Activated naive CD4-positive, alpha-beta T cell treated with anti-CD3 and anti-CD28 coated beads, Interleukin-2, amount 10 ng/mL, durations not matched to agents 7 days and 5 days (primary cell): ENCODE results near the gene NOSTRIN.
"Not testable (repeated sequence)": the region's sequence is repeated elsewhere in the genome, so short reads cannot be mapped to it uniquely, and the experiment has no call there.

Source experiments
- CTCF ChIA-PET: fragments of 350-600 bp; sonication (Branson Sonifier 250); formaldehyde crosslinking; loops from one replicate; lab custom pipeline; 2021; ENCODE audit warnings: antibody characterized with exemption; lab: Charles Lee
- DNase-seq: peaks from one replicate; pipeline ENCODE4 v3.0.0-alpha.2; 2020
- H3K27ac Mint-ChIP-seq: one replicate; pipeline ENCODE4 v1.8.0; 2021; ENCODE audit warnings: mild to moderate bottlenecking, moderate library complexity, mixed read lengths
- H3K27me3 Mint-ChIP-seq: one replicate; pipeline ENCODE4 v1.8.0; 2021; ENCODE audit warnings: mild to moderate bottlenecking, mixed read lengths
- H3K36me3 Mint-ChIP-seq: one replicate; pipeline ENCODE4 v1.8.0; 2021; ENCODE audit warnings: mixed read lengths
- H3K4me1 Mint-ChIP-seq: one replicate; pipeline ENCODE4 v1.8.0; 2021; ENCODE audit warnings: mixed read lengths
- H3K4me3 Mint-ChIP-seq: one replicate; pipeline ENCODE4 v1.8.0; 2021; ENCODE audit warnings: mild to moderate bottlenecking, moderate library complexity, mixed read lengths
- H3K9me3 Mint-ChIP-seq: one replicate; pipeline ENCODE4 v1.8.0; 2021; ENCODE audit warnings: mixed read lengths

The NOSTRIN gene

GRCh38 chr2:168780669-168781071 lies 21.8 kb upstream of the NOSTRIN start:
- H3K9me3 Mint-ChIP-seq = peaks cover 2% of the 10 kb centered on the region

GRCh38 chr2:168781191-168781817 lies 21.1 kb upstream of the NOSTRIN start:
- no peak overlapping the region for H3K27ac Mint-ChIP-seq
- CTCF ChIA-PET = no interaction called here
- no peaks in the 10 kb centered on the region for H3K4me1 Mint-ChIP-seq
- no peaks in the 10 kb centered on the region for H3K27me3 Mint-ChIP-seq
- no peak for DNase-seq
- H3K9me3 Mint-ChIP-seq = no peaks in the 10 kb centered on the region
- H3K4me3 Mint-ChIP-seq = no peak overlapping the region
- H3K36me3 Mint-ChIP-seq = no peaks in the 10 kb centered on the region

More at GRCh38 chr2:168780669-168781071, 21.8 kb upstream of the NOSTRIN start:
- H3K27me3 Mint-ChIP-seq = no peaks in the 10 kb centered on the region
- no peaks in the 10 kb centered on the region for H3K4me1 Mint-ChIP-seq
- no peak for DNase-seq
- peaks cover 1% of the 10 kb centered on the region for H3K36me3 Mint-ChIP-seq
- no peak overlapping the region for H3K4me3 Mint-ChIP-seq
- CTCF ChIA-PET = no interaction called here
- H3K27ac Mint-ChIP-seq = no peak overlapping the region

- Mint-ChIP-seq H3K4me3 (no peak overlapping the region), H3K4me1 (no peaks in the 10 kb centered on the region), H3K27me3 (no peaks in the 10 kb centered on the region), H3K27ac (no peak overlapping the region), H3K36me3 (no peaks in the 10 kb centered on the region), H3K9me3 (no peaks in the 10 kb centered on the region)
- DNase-seq = no peak
- CTCF ChIA-PET = interaction anchor here (0.6 kb wide), 1 partner anchor 8 kb away, joined by 6 read pairs; no protein-coding TSS in a partner anchor
Observed at GRCh38 chr2:168782271-168782670, 20.2 kb upstream of the NOSTRIN start.

- Mint-ChIP-seq H3K4me1 (no peaks in the 10 kb centered on the region), H3K4me3 (no peak overlapping the region), H3K36me3 (no peaks in the 10 kb centered on the region), H3K27me3 (no peaks in the 10 kb centered on the region), H3K9me3 (no peaks in the 10 kb centered on the region), H3K27ac (no peak overlapping the region)
- no peak for DNase-seq
- CTCF ChIA-PET = interaction anchor here (1.3 kb wide), 1 partner anchor 11 kb away, joined by 5 read pairs; no protein-coding TSS in a partner anchor
Observed at GRCh38 chr2:168784993-168785392, 17.4 kb upstream of the NOSTRIN start.

- Mint-ChIP-seq H3K9me3 (no peaks in the 10 kb centered on the region), H3K27me3 (no peaks in the 10 kb centered on the region), H3K4me3 (no peak overlapping the region), H3K27ac (no peak overlapping the region), H3K4me1 (no peaks in the 10 kb centered on the region), H3K36me3 (no peaks in the 10 kb centered on the region)
- CTCF ChIA-PET = no interaction called here
- DNase-seq = no peak
Observed at GRCh38 chr2:168787098-168787781, 15.2 kb upstream of the NOSTRIN start.

- CTCF ChIA-PET = no interaction called here
- H3K27me3 Mint-ChIP-seq = no peaks in the 10 kb centered on the region
- no peaks in the 10 kb centered on the region for H3K36me3 Mint-ChIP-seq
- H3K9me3 Mint-ChIP-seq = no peaks in the 10 kb centered on the region
- H3K4me3 Mint-ChIP-seq = no peak overlapping the region
- no peaks in the 10 kb centered on the region for H3K4me1 Mint-ChIP-seq
- H3K27ac Mint-ChIP-seq = no peak overlapping the region
- no peak for DNase-seq
Observed at GRCh38 chr2:168787782-168788376, 14.6 kb upstream of the NOSTRIN start.

GRCh38 chr2:168789776-168790175 lies 12.7 kb upstream of the NOSTRIN start:
- no peak for DNase-seq
- CTCF ChIA-PET = no interaction called here
- H3K4me3 Mint-ChIP-seq = no peak overlapping the region
- no peaks in the 10 kb centered on the region for H3K9me3 Mint-ChIP-seq
- H3K4me1 Mint-ChIP-seq = no peaks in the 10 kb centered on the region
- no peaks in the 10 kb centered on the region for H3K36me3 Mint-ChIP-seq
- H3K27ac Mint-ChIP-seq = no peak overlapping the region
- no peaks in the 10 kb centered on the region for H3K27me3 Mint-ChIP-seq

GRCh38 chr2:168790226-168790902 lies 12.1 kb upstream of the NOSTRIN start:
- H3K36me3 Mint-ChIP-seq = no peaks in the 10 kb centered on the region

GRCh38 chr2:168791140-168791539 lies 11.3 kb upstream of the NOSTRIN start:
- not testable (repeated sequence) for H3K4me1 Mint-ChIP-seq

More at GRCh38 chr2:168790226-168790902, 12.1 kb upstream of the NOSTRIN start:
- Mint-ChIP-seq H3K9me3 (no peaks in the 10 kb centered on the region), H3K4me1 (no peaks in the 10 kb centered on the region), H3K4me3 (no peak overlapping the region), H3K27ac (no peak overlapping the region), H3K27me3 (no peaks in the 10 kb centered on the region)
- no peak for DNase-seq
- CTCF ChIA-PET = no interaction called here

GRCh38 chr2:168793596-168793995 lies 8.8 kb upstream of the NOSTRIN start:
- Mint-ChIP-seq H3K27ac (no peak overlapping the region), H3K4me3 (no peak overlapping the region), H3K27me3 (no peaks in the 10 kb centered on the region), H3K36me3 (no peaks in the 10 kb centered on the region), H3K4me1 (no peaks in the 10 kb centered on the region), H3K9me3 (no peaks in the 10 kb centered on the region)
- no peak for DNase-seq
- CTCF ChIA-PET = no interaction called here

More at GRCh38 chr2:168791140-168791539, 11.3 kb upstream of the NOSTRIN start:
- CTCF ChIA-PET, H3K9me3 Mint-ChIP-seq, H3K27ac Mint-ChIP-seq, DNase-seq, H3K4me3 Mint-ChIP-seq, H3K36me3 Mint-ChIP-seq, H3K27me3 Mint-ChIP-seq: not testable (repeated sequence)

GRCh38 chr2:168794968-168795367 lies 7.5 kb upstream of the NOSTRIN start:
- no peak overlapping the region for H3K4me3 Mint-ChIP-seq
- H3K27ac Mint-ChIP-seq = no peak overlapping the region
- no peaks in the 10 kb centered on the region for H3K27me3 Mint-ChIP-seq
- no peaks in the 10 kb centered on the region for H3K36me3 Mint-ChIP-seq
- CTCF ChIA-PET = no interaction called here
- no peak for DNase-seq
- H3K9me3 Mint-ChIP-seq = no peaks in the 10 kb centered on the region
- no peaks in the 10 kb centered on the region for H3K4me1 Mint-ChIP-seq

- Mint-ChIP-seq H3K36me3 (no peaks in the 10 kb centered on the region), H3K27ac (no peak overlapping the region), H3K9me3 (no peaks in the 10 kb centered on the region), H3K27me3 (no peaks in the 10 kb centered on the region), H3K4me1 (no peaks in the 10 kb centered on the region), H3K4me3 (no peak overlapping the region)
- DNase-seq = no peak
- CTCF ChIA-PET = no interaction called here
Observed at GRCh38 chr2:168796090-168796577, 6.3 kb upstream of the NOSTRIN start.

GRCh38 chr2:168796583-168797285 lies 5.7 kb upstream of the NOSTRIN start:
- CTCF ChIA-PET = no interaction called here
- H3K4me1 Mint-ChIP-seq = peaks cover 4% of the 10 kb centered on the region
- no peaks in the 10 kb centered on the region for H3K27me3 Mint-ChIP-seq
- H3K4me3 Mint-ChIP-seq = no peak overlapping the region
- no peak overlapping the region for H3K27ac Mint-ChIP-seq
- no peaks in the 10 kb centered on the region for H3K9me3 Mint-ChIP-seq
- H3K36me3 Mint-ChIP-seq = no peaks in the 10 kb centered on the region
- DNase-seq = no peak

GRCh38 chr2:168797286-168797655 lies 5.2 kb upstream of the NOSTRIN start:
- no peak overlapping the region for H3K4me3 Mint-ChIP-seq
- no peak for DNase-seq
- CTCF ChIA-PET = interaction anchor here (1.1 kb wide), 1 partner anchor 449 kb away, joined by 4 read pairs; no protein-coding TSS in a partner anchor
- H3K27ac Mint-ChIP-seq = no peak overlapping the region
- no peaks in the 10 kb centered on the region for H3K9me3 Mint-ChIP-seq
- peaks cover 10% of the 10 kb centered on the region for H3K4me1 Mint-ChIP-seq
- no peaks in the 10 kb centered on the region for H3K27me3 Mint-ChIP-seq
- H3K36me3 Mint-ChIP-seq = no peaks in the 10 kb centered on the region
